ENCODE measurements around the gene NPAS2.

GRCh38 chr2:100865816-100866460, 46.0 kb downstream of the NPAS2 start:
- TF ChIP-seq EP300 (IDR thresholded peaks at IDR 0.05; ENCODE audit: borderline replicate concordance in 1 of 2, low read depth in 1 of 2, low read length in 1 of 2) (no peak), CTCF (IDR thresholded peaks at IDR 0.05) (no peak)

All from SK-N-SH (cell line).